ENCODE measurements around the gene DES.

DNA sequence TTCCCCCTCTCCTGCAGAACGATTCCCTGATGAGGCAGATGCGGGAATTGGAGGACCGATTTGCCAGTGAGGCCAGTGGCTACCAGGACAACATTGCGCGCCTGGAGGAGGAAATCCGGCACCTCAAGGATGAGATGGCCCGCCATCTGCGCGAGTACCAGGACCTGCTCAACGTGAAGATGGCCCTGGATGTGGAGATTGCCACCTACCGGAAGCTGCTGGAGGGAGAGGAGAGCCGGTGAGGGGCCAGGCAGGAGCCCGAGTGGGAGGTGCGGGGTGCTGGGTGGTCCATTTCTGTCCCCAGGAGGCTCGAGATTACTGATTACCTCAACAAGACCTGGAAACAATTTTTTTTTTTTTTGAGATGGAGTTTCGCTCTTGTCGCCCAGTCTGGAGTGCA, 3.1 kb downstream of the DES start:
- TF ChIP-seq, protein P1, sequence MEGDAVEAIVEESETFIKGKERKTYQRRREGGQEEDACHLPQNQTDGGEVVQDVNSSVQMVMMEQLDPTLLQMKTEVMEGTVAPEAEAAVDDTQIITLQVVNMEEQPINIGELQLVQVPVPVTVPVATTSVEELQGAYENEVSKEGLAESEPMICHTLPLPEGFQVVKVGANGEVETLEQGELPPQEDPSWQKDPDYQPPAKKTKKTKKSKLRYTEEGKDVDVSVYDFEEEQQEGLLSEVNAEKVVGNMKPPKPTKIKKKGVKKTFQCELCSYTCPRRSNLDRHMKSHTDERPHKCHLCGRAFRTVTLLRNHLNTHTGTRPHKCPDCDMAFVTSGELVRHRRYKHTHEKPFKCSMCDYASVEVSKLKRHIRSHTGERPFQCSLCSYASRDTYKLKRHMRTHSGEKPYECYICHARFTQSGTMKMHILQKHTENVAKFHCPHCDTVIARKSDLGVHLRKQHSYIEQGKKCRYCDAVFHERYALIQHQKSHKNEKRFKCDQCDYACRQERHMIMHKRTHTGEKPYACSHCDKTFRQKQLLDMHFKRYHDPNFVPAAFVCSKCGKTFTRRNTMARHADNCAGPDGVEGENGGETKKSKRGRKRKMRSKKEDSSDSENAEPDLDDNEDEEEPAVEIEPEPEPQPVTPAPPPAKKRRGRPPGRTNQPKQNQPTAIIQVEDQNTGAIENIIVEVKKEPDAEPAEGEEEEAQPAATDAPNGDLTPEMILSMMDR (IDR thresholded peaks at IDR 0.05) = no peak
- TF ChIP-seq POLR2A (IDR thresholded peaks at IDR 0.05) = no peak
